ENCODE results near the gene CASK.

Gene CASK

GRCh38 chrX:41600291-41600690 lies 323.1 kb downstream of the CASK start:
- no peak overlapping the region for H3K4me3 ChIP-seq (replicated peaks; ENCODE audit: insufficient read depth, low read length)
- DNase-seq (ENCODE audit: low read depth in 1 of 2, low spot score in 1 of 2), result no peak
- no peaks in the 10 kb centered on the region for H3K27me3 ChIP-seq (ENCODE audit: insufficient read depth, poor library complexity, severe bottlenecking)
- TF ChIP-seq GABPA (IDR thresholded peaks at IDR 0.05; ENCODE audit: low read depth) (no peak), POLR2AphosphoS5 (IDR thresholded peaks at IDR 0.05; ENCODE audit: low read depth) (no peak)
- no peak overlapping the region for H3K27ac ChIP-seq (replicated peaks)

GRCh38 chrX:41599507-41599906 lies 323.8 kb downstream of the CASK start:
- Histone ChIP-seq H3K4me3 (replicated peaks; ENCODE audit: insufficient read depth, low read length) (no peak overlapping the region), H3K27ac (replicated peaks) (no peak overlapping the region), H3K27me3 (ENCODE audit: insufficient read depth, poor library complexity, severe bottlenecking) (no peaks in the 10 kb centered on the region)
- no peak for DNase-seq (ENCODE audit: low read depth in 1 of 2, low spot score in 1 of 2)
- TF ChIP-seq CTCF (IDR thresholded peaks at IDR 0.05; ENCODE audit: insufficient read depth, low read length) (no peak), POLR2AphosphoS5 (IDR thresholded peaks at IDR 0.05; ENCODE audit: low read depth) (no peak), GABPA (IDR thresholded peaks at IDR 0.05; ENCODE audit: low read depth) (no peak), REST (IDR thresholded peaks at IDR 0.05; ENCODE audit: insufficient replicate concordance, low read depth) (no peak), SPI1 (IDR thresholded peaks at IDR 0.05; ENCODE audit: borderline replicate concordance, low read depth) (no peak)

GRCh38 chrX:41596596-41596995 lies 326.8 kb downstream of the CASK start:
- TF ChIP-seq REST (IDR thresholded peaks at IDR 0.05; ENCODE audit: insufficient replicate concordance, low read depth) (no peak), SPI1 (IDR thresholded peaks at IDR 0.05; ENCODE audit: borderline replicate concordance, low read depth) (no peak), POLR2AphosphoS5 (IDR thresholded peaks at IDR 0.05; ENCODE audit: low read depth) (no peak), GABPA (IDR thresholded peaks at IDR 0.05; ENCODE audit: low read depth) (no peak), CTCF (IDR thresholded peaks at IDR 0.05; ENCODE audit: insufficient read depth, low read length) (no peak)
- DNase-seq (ENCODE audit: low read depth in 1 of 2, low spot score in 1 of 2), result no peak
- H3K27ac ChIP-seq (replicated peaks), result no peak overlapping the region
- H3K27me3 ChIP-seq (ENCODE audit: insufficient read depth, poor library complexity, severe bottlenecking), result no peaks in the 10 kb centered on the region
- no peak overlapping the region for H3K4me3 ChIP-seq (replicated peaks; ENCODE audit: insufficient read depth, low read length)

GRCh38 chrX:41594634-41595033 lies 328.7 kb downstream of the CASK start:
- no peak for DNase-seq (ENCODE audit: low read depth in 1 of 2, low spot score in 1 of 2)
- Histone ChIP-seq H3K4me3 (replicated peaks; ENCODE audit: insufficient read depth, low read length) (no peak overlapping the region), H3K27me3 (ENCODE audit: insufficient read depth, poor library complexity, severe bottlenecking) (no peaks in the 10 kb centered on the region), H3K27ac (replicated peaks) (no peak overlapping the region)
- TF ChIP-seq REST (IDR thresholded peaks at IDR 0.05; ENCODE audit: insufficient replicate concordance, low read depth), result no peak
- TF ChIP-seq GABPA (IDR thresholded peaks at IDR 0.05; ENCODE audit: low read depth), result no peak
- TF ChIP-seq CTCF (IDR thresholded peaks at IDR 0.05; ENCODE audit: insufficient read depth, low read length), result no peak
- no peak for TF ChIP-seq POLR2AphosphoS5 (IDR thresholded peaks at IDR 0.05; ENCODE audit: low read depth)
- TF ChIP-seq SPI1 (IDR thresholded peaks at IDR 0.05; ENCODE audit: borderline replicate concordance, low read depth), result no peak
